GM23248 (cell line): Measurements from ENCODE around the gene DNAI1. TPM values are rescaled to one million over a fixed set of nuclear protein-coding genes. Genes with fewer than 3 reads are reported as not detected.

Experiments used
- DNase-seq: peaks from one replicate; pipeline ENCODE4 v3.0.0-alpha.2; 2015
- H2AFZ ChIP-seq: fragments of 200-600 bp; sonication (generic); 2 replicates; pipeline ENCODE4 v1.6.1; 2016; ENCODE audit warnings: antibody characterized with exemption
- H3F3A ChIP-seq: fragments of 200-600 bp; sonication (generic); 2 replicates; pipeline ENCODE4 v1.6.1; 2016; ENCODE audit warnings: mild to moderate bottlenecking, antibody characterized with exemption, mixed run types; ENCODE audit not compliant: insufficient read depth
- H3K27ac ChIP-seq: fragments of 200-600 bp; sonication (generic); 2 replicates; pipeline ENCODE4 v1.5.1; 2016; ENCODE audit warnings: mild to moderate bottlenecking
- H3K27me3 ChIP-seq: fragments of 200-600 bp; sonication (generic); replicated peaks from 2 replicates; pipeline ENCODE4 v1.6.1; 2016; ENCODE audit warnings: mild to moderate bottlenecking; ENCODE audit not compliant: insufficient read depth
- H3K36me3 ChIP-seq: fragments of 200-600 bp; sonication (generic); 2 replicates; pipeline ENCODE4 v1.6.1; 2016; ENCODE audit warnings: low read depth, mild to moderate bottlenecking
- H3K4me1 ChIP-seq: fragments of 200-600 bp; sonication (generic); 2 replicates; pipeline ENCODE4 v1.6.1; 2016; ENCODE audit warnings: mild to moderate bottlenecking; ENCODE audit not compliant: insufficient read depth
- H3K4me2 ChIP-seq: fragments of 200-600 bp; sonication (generic); one replicate; pipeline ENCODE4 v1.6.1; 2016; ENCODE audit warnings: mild to moderate bottlenecking; ENCODE audit not compliant: unreplicated experiment
- H3K4me3 ChIP-seq: fragments of 200-600 bp; sonication (generic); 2 replicates; pipeline ENCODE4 v1.5.1; 2016; ENCODE audit warnings: mild to moderate bottlenecking
- H3K79me2 ChIP-seq: fragments of 200-600 bp; sonication (generic); 2 replicates; pipeline ENCODE4 v1.6.1; 2016; ENCODE audit warnings: mild to moderate bottlenecking; ENCODE audit not compliant: insufficient read depth
- H3K9ac ChIP-seq: fragments of 200-600 bp; sonication (generic); 2 replicates; pipeline ENCODE4 v1.6.1; 2016; ENCODE audit warnings: mild to moderate bottlenecking
- H3K9me2 ChIP-seq: fragments of 200-600 bp; sonication (generic); 2 replicates; pipeline ENCODE4 v1.6.1; 2016; ENCODE audit warnings: mixed run types, mild to moderate bottlenecking, moderate library complexity; ENCODE audit not compliant: insufficient read depth
- H3K9me3 ChIP-seq: fragments of 200-600 bp; sonication (generic); one replicate; pipeline ENCODE4 v1.6.1; 2017; ENCODE audit warnings: low read depth
- H4K20me1 ChIP-seq: fragments of 200-600 bp; sonication (generic); 2 replicates; pipeline ENCODE4 v1.6.0; 2016; ENCODE audit not compliant: insufficient read depth
- EZH2 ChIP-seq: fragments of 200-600 bp; sonication (generic); IDR thresholded peaks from 2 replicates; pipeline ENCODE4 v1.6.1; 2018; ENCODE audit warnings: antibody characterized with exemption, mild to moderate bottlenecking; ENCODE audit not compliant: insufficient read depth, poor library complexity, severe bottlenecking
- EZH2phosphoT487 ChIP-seq: fragments of 200-600 bp; sonication (generic); IDR thresholded peaks from 2 replicates; pipeline ENCODE4 v1.6.1; 2018; ENCODE audit warnings: antibody characterized with exemption, moderate library complexity, mild to moderate bottlenecking, low read depth; ENCODE audit not compliant: insufficient read depth
- WGBS, 2 experiments: methylation state at CpG; one replicate each; pipeline ENCODE4 v1.1.6; 2015 to 2017; ENCODE audit warnings: low lambda C conversion rate in 2 of 2, low coverage in 1 of 2; ENCODE audit errors: missing lambda C conversion rate in 2 of 2; 5-methylcytosine and 5-hydroxymethylcytosine counted together
- in situ Hi-C: fragments of 300-500 bp; cut with MboI; formaldehyde crosslinking; loops from 2 replicates; pipeline ENCODE4 v1.15.0; 2020
- polyA plus RNA-seq: library from polyadenylated mRNA; unstranded; fragments of >200 nt; fragmentation: Nextera tagmentation; extraction: Ambion mirVana; gene quantifications from 2 replicates; pipeline ENCODE4 v1.2.1, GENCODE V29; 2016
- total RNA-seq: library from RNA; depleted of rRNA; stranded (reverse); fragments of >200 nt; shearing (Covaris generic); gene quantifications from 2 replicates; pipeline ENCODE4 v1.2.3, GENCODE V29; 2014

DNAI1 gene
- total and polyA plus RNA-seq, 2 experiments from 2014 or later: not detected

DNA sequence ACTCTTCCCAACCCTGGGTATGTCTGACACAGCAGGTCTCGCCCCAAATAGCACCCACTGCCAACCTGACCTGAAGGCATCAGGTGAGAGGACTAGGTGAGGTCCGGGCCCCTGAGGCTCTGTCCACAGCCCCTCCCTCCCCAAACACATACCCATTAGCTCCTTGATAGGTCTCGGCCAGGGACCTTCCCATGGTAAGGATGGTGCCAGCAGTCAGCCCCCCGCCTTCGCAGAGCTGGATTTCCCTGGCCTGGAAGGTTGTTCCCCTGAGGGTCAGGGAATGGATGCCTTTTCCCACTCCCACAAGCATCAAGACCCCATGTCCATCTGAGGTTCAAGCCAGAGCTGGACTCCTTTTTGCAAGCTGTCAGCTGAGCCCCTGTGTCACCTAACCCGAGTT is 61.5 kb downstream of the DNAI1 start:
- H3F3A ChIP-seq: no peaks in the 10 kb centered on the region
- no peak overlapping the region for H3K4me2 ChIP-seq
- no peaks in the 10 kb centered on the region for H3K79me2 ChIP-seq
- H3K9me2 ChIP-seq: no peaks in the 10 kb centered on the region
- 56 to 60% methylated on average over 6 of the region's 6 CpGs for WGBS, 2 experiments
- H3K9ac ChIP-seq: no peak overlapping the region
- H3K4me3 ChIP-seq: no peak overlapping the region
- no peak for DNase-seq
- H3K4me1 ChIP-seq: no peaks in the 10 kb centered on the region
- TF ChIP-seq EZH2phosphoT487 (no peak), EZH2 (no peak)
- peaks cover 18% of the 10 kb centered on the region for H3K27me3 ChIP-seq
- no peaks in the 10 kb centered on the region for H4K20me1 ChIP-seq
- H3K36me3 ChIP-seq: no peaks in the 10 kb centered on the region
- in situ Hi-C loops: loop anchor here (25.0 kb wide), 1 partner anchor 92 kb away; the partner anchor contains the start of genes DCTN3 and RPP25L
- H3K27ac ChIP-seq: no peak overlapping the region
- no peak overlapping the region for H2AFZ ChIP-seq
- no peaks in the 10 kb centered on the region for H3K9me3 ChIP-seq

DNA sequence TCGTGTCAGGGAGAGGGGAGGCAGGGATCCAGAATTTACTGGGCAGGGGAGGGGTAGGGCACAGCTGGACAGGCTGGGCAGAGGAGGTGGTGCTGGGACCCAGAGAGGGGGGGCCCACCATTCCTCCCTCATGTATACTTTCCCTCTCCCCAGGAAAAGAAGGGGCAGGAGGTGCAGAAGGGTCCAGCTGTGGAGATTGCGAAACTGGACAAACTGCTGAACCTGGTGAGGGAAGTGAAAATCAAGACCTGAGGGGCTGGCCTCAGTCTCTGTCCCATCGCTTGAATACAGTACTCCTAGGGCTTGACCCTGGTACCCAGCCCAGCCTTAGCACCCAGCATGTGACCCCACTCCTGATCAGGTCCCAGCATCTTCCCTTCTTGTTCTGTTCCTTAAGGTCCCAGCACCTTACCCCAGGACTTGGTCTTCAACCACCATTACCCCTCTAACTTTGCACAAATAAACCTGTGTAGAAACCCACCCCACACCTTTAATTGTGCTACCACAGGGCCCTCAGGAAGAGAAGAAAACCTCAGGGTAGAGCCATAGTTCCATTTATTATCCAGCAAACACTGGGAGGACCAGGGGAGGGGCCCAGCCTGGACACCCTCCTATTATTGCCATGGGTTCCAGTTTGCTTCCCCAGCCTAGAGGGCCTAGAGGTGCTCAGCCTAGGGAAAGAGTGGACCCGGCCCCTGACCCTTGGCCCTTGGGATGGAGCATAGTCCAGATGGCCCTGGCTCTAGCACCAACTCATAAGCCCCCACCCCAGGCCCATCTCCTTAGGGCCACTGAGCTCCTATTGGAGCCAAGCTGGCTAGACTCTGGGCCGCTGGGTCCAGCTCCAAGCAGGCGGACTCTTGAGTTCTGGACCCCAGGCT is 62.1 kb downstream of the DNAI1 start:
- no peak for TF ChIP-seq EZH2phosphoT487
- WGBS, 2 experiments: 80 to 83% methylated on average over 6 of the region's 6 CpGs
- H3K27me3 ChIP-seq: peaks cover 25% of the 10 kb centered on the region

DNA sequence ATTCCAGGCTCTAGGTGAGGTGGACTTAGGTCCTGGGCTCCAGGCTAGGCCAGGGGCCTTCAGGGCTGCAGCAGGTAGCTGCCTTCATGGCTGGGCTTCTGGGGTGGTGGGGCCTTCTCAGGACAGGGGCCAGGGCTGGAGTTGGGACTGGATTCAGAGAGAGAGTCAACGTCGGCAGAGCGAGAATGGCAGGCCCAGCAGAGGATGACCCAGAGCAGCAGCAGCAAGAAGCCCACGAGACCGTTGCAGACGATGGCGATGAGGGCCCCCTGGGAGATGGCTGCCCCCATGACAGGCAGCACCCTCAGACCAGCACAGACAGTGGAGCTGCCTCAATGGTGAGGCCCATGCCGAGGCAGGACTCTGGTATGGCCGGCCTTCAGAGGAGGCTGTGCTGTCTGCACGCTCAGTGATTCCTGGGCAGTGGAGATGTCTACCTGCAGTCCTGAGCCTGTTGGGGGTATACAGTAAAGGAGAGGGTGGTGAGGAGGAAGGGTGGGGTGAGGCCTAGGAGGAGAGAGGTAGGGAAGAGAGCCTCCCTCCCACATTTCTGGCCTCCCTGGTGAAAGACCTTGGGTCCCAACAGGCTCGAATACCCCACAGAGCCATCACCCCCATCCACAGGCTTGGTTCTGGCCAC is 62.9 kb downstream of the DNAI1 start:
- Histone ChIP-seq H2AFZ (no peak overlapping the region), H3K79me2 (no peaks in the 10 kb centered on the region), H3K36me3 (no peaks in the 10 kb centered on the region), H3K9ac (no peak overlapping the region), H3K4me3 (no peak overlapping the region), H3K4me2 (no peak overlapping the region), H3K4me1 (no peaks in the 10 kb centered on the region), H4K20me1 (no peaks in the 10 kb centered on the region), H3K9me2 (no peaks in the 10 kb centered on the region), H3K27me3 (peaks cover 28% of the 10 kb centered on the region), H3K27ac (no peak overlapping the region), H3K9me3 (no peaks in the 10 kb centered on the region), H3F3A (no peaks in the 10 kb centered on the region)
- no peak for TF ChIP-seq EZH2phosphoT487
- TF ChIP-seq EZH2: no peak
- 85 to 88% methylated on average over 11 of the region's 11 CpGs for WGBS, 2 experiments
- in situ Hi-C loops: loop anchor here (25.0 kb wide), 1 partner anchor 91 kb away; the partner anchor contains the start of genes DCTN3 and RPP25L
- no peak for DNase-seq

More for the DNA sequence above, 62.1 kb downstream of the DNAI1 start:
- in situ Hi-C loops: loop anchor here (25.0 kb wide), 1 partner anchor 92 kb away; the partner anchor contains the start of genes DCTN3 and RPP25L
- H3F3A ChIP-seq: no peaks in the 10 kb centered on the region
- no peaks in the 10 kb centered on the region for H3K4me1 ChIP-seq
- H3K27ac ChIP-seq: no peak overlapping the region
- no peak overlapping the region for H3K4me2 ChIP-seq
- no peak overlapping the region for H3K4me3 ChIP-seq
- H3K9me2 ChIP-seq: no peaks in the 10 kb centered on the region
- no peaks in the 10 kb centered on the region for H4K20me1 ChIP-seq
- H3K9ac ChIP-seq: no peak overlapping the region
- H3K36me3 ChIP-seq: no peaks in the 10 kb centered on the region
- H2AFZ ChIP-seq: no peak overlapping the region
- H3K9me3 ChIP-seq: no peaks in the 10 kb centered on the region
- no peak for DNase-seq
- H3K79me2 ChIP-seq: no peaks in the 10 kb centered on the region

DNA sequence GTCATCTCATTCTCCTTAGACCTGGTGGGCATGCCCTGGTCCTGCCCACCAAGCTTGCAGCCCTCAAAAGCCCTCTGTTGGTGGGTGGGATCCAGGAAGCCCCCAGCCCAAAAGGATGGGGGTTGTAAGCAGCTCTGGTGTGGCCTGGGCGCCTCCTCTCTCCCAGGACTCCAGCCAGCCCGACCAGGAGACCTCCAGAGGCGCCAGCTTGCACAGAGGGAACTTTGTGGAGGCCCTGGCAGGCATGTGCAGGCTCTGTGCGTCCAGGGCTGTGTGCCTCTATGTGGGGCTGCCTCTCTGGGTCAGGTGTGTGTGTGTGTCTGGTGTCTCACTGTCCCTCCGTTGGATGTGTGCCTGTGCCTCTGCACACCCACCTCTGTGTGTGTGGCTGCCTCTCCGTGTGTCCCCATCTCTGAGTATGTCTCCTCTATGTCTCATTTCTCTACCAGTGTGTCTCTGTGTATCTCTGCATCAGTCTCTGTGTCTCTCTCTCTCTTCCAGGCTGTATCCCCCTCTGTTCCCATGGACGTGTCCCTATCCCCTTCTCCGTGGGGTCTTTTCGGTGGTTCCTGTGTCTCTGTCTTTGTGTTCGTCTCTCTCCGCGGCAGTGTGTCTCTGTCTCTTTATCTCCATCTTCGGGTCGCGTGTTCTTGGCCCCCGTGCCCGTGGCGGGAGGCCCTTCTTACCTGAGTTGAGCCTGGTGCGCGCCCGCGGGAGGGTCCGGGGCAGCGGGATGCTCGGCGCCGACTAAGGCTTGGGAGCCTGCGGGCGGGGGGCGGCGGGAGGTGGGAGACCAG is 63.7 kb downstream of the DNAI1 start:
- H3F3A ChIP-seq: no peaks in the 10 kb centered on the region
- DNase-seq: peak; percentile 12

More for the DNA sequence above, 63.7 kb downstream of the DNAI1 start:
- Histone ChIP-seq H3K27me3 (peaks cover 28% of the 10 kb centered on the region), H3K9me3 (no peaks in the 10 kb centered on the region), H3K9me2 (no peaks in the 10 kb centered on the region), H3K79me2 (no peaks in the 10 kb centered on the region), H4K20me1 (no peaks in the 10 kb centered on the region), H3K4me1 (no peaks in the 10 kb centered on the region), H3K9ac (peak overlapping the region; percentile 69), H3K4me3 (peak overlapping the region; percentile 73), H3K27ac (no peak overlapping the region), H3K36me3 (no peaks in the 10 kb centered on the region), H2AFZ (peak overlapping the region; percentile 84), H3K4me2 (peak overlapping the region; percentile 84)
- TF ChIP-seq EZH2 (peak; percentile 42), EZH2phosphoT487 (no peak)
- in situ Hi-C loops: loop anchor here (25.0 kb wide), 1 partner anchor 90 kb away; the partner anchor contains the start of genes DCTN3 and RPP25L
- WGBS, 2 experiments: 7% methylated on average over 24 to 27 of the region's 31 CpGs
